HG02943 (cell line): Measurements from ENCODE around the gene ADD2.
"Not testable (repeated sequence)": the region's sequence is repeated elsewhere in the genome, so short reads cannot be mapped to it uniquely, and the experiment has no call there.

ENCODE experiments used
- ATAC-seq: cut with Tn5 transposase; IDR thresholded peaks from one replicate; pipeline ENCODE4 v1.9.1; 2021; ENCODE audit warnings: mild to moderate bottlenecking, low read depth, moderate library complexity; ENCODE audit not compliant: unreplicated experiment

ADD2 gene

DNA sequence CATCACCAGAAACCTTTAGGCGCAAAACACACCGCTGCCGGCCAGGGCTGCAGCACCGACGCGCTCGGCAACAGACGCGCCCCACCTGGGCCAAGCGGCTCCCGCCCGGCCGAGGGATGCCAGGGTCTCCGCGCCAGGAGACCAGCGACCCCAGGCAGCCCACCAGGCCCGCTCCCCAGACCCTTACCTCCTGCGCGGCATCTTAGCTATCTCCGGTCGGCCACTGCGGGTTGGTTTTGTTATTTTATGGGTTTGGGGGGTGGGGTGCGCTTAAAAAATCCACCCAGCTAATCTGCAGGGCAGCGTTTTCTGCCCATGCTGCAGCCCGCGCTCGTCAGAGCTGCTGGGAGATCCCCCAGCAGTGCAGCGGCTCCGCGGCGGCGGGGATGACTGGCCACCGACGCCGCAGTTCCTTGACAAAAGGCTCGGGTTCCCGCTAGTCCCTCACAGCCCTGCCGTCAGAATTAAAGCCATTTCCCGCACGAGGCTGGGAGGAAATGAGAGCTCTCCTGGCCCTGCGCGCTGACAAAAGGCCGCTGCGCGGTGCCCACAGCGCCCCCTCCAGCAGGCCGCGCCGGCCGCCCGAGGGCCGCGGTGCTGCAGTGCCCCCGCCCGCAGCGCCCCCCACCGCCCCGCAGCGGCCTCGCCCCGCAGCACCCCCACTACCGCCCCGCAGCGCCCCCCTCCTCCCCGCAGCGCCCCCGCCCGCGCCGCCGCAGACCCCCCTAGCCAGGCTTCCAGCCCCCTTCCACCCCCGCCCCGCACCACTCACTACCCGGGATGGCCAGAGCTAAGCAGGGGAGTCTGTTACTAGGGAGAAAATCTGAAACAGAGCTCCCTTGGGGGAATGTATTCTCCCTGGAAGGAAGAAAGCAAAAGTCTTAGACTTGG lies at the start of gene ADD2:
TSS of gene ADD2 (minus strand) at position 502 of the 891 bp plus-strand sequence. CDS start 61,792 bp downstream, outside the sequence.
- no peak for ATAC-seq

DNA sequence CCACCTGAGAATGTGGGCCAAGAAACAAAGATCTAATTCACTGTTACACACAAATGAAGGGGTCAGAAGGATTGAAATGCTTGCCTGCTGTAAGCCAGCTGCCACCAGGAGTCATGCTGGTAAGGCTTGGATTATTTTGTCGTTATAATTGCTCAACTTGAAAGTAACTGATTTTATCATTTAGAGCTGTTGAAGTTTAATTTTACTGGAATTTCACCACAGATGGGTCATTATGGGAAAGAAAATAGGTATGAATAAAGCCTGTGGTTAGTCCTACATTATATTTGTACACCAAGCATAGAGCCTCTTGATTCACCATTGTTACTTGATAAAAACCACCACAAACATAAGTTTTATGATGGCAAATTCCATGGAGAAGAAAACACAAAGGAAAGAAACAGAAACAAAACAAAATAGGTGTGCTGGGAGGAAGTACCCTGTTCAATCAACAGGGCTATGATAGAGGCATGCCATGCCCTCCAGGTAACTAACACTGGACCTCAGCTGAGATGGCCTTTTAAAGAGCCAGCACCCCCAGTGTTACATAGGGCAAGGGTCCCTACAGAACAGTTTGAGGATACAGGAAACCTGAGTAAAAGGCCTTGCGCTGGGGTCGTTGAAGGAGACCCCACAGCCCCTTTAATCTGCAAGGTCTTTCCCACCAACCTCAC lies 49.4 kb upstream of the ADD2 start:
- no peak for ATAC-seq

DNA sequence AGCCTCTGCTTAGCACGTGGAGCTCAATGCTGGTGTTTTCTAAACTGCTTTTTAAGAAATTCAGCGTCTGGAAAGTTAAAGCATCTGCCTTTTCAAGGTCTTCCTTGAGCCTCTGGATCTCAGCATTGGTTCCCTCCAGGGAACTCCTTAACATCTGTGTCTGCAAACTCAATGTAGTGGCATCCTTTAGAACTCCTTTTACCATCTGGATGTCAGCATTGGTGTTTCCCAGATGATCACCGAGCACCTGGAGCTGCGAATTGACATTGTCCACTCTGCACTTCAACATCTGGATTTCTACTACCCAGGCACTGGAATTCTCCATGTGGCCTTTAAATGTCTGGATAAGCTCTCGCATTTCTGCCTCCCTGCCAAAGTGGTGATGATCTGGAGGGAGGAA lies 48.7 kb upstream of the ADD2 start:
- no peak for ATAC-seq

DNA sequence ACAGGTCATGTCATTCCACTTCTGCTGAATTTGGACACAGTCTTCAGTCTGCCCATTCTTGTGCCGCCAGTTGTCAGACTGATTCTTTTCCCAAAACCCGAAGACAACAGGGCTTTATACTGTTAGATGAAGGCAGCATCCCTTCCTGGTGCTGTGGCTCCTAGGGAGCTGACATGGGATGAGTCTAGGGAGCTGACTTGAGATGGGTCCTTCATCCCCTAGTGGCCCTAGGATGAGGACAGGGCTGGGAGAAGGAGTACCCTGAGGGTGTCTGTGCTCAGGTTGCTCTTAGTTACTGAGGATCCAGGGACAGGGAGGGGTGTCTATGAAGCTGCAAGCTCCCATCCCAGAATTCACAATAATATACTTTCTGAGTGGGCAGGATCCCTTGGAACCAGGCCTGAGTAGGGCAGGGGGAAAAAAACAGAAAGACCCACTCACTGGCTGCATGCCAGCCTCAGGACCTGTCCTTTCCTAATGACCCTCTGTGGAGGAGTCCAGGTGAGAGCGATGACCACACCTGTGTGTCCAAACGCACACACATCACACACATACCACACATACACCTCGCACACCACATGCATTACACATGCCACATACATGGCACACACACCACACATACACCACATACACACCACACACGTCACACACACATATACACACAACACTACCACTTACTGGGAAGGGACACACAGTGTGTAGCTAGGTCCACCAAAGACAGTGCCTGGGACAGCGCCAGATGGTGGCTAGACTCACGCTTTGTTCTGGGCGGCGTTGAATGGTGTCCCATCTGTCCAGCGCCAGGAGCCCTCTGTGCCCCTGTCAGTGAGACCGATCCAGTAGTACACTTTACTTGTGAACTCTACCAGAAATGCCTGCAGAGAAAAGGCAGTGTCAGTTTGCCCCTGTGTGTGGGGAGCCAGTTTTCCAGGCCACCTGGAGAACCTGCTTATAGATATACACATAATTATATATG lies 41.3 kb upstream of the ADD2 start:
- no peak for ATAC-seq

DNA sequence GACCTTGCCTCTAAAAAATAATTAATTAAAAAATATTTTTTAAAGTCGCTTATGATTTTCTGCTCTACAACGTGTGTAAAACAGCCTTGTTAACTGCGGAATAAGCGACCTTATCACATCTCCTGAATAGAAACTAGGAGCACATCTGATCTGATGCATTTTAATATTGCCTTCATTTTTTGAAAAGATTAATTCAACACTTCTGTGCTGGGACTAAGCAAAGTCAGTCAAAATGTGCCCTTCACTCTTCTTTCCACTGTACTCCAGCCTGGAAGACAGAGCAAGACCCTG lies 39.8 kb upstream of the ADD2 start:
- no peak for ATAC-seq

GRCh38 chr2:70807102-70807827 lies 39.3 kb upstream of the ADD2 start:
- ATAC-seq, result no peak

- ATAC-seq, result no peak
Observed at GRCh38 chr2:70806620-70807019, 38.6 kb upstream of the ADD2 start.

DNA sequence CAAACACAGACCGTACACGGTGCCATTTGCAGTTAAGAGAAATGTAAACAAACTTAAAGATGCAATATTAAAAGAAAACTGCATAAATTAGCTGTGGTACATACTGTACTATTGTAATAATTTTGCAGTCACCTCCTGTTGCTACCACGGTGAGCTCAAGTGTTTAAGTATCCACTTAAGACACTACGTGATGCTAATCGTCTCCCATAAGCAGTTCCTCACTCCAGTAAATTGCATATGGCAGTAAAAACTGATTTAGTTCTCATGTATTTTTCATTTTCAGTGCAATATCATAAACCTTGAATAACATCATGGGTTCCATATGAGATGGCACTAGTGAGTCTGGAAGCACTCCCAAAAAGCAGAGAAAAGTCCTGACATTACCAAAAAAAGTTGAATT lies 38.0 kb upstream of the ADD2 start:
- ATAC-seq, result no peak

- ATAC-seq, result no peak
Observed at GRCh38 chr2:70801607-70802263, 33.7 kb upstream of the ADD2 start.

GRCh38 chr2:70799706-70800105 lies 31.7 kb upstream of the ADD2 start:
- no peak for ATAC-seq

- not testable (repeated sequence) for ATAC-seq
Observed at GRCh38 chr2:70797996-70798395, 30.0 kb upstream of the ADD2 start.

GRCh38 chr2:70797506-70797905 lies 29.5 kb upstream of the ADD2 start:
- no peak for ATAC-seq

DNA sequence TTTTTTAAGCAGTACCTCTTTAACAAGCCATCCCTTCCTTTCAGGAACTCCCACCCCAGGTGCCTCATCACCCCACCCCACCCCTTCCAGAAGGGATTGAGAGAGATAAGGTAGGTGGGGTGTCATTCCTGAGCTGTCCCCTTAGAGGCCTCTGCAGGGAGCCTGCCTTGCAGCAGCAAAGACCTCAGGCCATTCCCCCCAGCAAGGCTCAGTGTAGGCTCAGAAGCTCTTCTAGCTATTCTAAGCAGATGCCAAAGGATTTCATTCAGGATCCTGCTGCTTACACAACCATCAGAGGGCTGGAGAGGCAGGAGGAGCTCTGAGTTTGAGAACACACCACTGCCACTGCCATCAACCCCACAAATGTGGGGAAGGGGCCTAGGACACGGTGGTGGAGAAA lies 28.3 kb upstream of the ADD2 start:
- no peak for ATAC-seq

DNA sequence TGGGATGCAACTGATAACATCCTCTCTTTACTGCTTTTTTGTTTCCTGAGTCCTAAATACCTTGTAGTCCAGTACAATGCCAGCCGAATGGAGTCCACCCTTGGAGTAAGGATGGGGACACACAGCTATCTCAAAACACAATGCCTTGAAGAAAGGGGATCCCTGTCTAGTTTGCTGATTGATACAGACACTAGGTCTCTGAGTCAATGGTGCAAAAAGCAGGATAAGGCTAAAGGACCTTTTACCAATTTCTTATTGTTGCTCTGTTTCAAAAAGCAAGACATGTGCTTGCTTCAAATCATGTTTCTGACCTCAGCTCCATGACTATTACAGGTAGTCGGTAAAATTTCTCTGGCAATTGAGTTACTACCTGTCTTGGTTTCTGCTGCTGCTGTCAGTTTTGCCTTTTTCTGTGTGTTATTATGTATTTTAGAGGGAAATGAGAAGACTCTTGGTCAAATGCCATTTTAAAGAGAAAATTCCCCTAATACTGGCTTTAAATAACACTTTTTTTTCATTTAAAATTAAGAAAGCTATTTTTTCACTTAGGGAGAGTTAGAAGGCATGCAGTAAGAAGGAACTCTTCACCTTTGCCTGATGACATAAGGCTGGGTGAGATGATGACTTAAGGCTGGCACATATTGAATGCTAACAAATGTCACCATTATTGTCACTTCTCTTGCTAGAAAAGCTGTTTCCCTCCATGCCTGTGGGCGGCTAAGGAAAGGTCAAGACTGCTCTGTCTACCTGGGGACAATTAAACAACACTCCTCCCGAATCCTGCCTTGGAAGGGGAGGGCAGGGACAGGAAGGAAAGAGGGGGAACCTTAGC lies 27.4 kb upstream of the ADD2 start:
- ATAC-seq, result no peak

DNA sequence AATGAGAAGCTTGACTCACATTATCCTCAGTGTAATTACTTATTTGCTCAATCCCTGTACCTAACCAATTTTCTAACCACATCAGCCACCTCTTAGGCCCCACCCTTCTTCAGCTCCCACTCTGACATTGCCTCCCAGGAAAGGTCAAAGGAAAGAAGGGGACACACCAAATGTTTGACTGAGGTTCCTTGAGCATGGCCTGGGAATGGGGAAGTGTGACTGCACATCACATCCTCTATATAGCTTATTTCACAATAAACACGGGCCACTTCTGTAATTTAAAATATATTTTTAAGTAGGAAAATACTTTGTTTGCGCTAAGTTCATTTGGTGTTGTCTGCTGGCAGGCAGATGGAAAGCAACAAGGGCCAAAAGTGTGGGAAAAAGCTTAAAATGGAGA lies 25.4 kb upstream of the ADD2 start:
- ATAC-seq, result no peak

DNA sequence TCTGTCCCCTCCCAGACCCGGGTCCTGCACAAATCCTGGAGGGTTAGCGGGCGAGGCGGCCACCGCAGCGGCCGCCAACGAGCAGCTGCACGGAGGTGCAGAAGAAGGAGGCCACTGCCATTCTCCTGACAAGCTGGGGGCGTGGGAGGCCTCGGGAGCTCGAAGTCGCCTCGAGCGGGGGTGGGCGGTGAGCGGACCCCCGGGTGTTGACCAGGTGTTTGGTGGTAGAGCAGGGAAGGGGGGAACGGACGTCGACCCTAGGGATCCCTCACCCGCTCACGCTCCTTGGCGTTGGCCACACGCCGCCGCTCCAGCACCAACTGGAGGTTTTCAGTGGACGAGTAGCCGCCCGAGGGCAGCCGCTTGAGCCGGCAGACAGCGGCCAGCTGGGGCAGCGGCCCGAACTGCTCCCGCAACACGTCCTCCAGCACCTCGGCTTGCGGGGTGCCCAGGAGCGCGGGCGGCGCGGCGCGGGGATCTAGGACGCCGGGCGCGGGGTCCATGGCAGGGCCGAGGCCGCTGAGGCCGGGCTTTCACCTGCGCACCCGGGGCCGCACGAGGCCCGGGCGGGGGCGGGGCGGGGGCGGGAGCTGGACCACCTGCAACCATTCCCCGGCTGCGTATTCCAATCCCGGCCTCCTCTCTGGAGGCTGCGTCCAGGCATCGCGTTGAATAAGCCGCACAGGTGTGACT lies 22.3 kb upstream of the ADD2 start, which contains the start of gene FIGLA:
TSS of gene FIGLA (minus strand) at position 508 of the 693 bp plus-strand sequence. CDS start at position 503, 5 bp downstream.
- no peak for ATAC-seq

DNA sequence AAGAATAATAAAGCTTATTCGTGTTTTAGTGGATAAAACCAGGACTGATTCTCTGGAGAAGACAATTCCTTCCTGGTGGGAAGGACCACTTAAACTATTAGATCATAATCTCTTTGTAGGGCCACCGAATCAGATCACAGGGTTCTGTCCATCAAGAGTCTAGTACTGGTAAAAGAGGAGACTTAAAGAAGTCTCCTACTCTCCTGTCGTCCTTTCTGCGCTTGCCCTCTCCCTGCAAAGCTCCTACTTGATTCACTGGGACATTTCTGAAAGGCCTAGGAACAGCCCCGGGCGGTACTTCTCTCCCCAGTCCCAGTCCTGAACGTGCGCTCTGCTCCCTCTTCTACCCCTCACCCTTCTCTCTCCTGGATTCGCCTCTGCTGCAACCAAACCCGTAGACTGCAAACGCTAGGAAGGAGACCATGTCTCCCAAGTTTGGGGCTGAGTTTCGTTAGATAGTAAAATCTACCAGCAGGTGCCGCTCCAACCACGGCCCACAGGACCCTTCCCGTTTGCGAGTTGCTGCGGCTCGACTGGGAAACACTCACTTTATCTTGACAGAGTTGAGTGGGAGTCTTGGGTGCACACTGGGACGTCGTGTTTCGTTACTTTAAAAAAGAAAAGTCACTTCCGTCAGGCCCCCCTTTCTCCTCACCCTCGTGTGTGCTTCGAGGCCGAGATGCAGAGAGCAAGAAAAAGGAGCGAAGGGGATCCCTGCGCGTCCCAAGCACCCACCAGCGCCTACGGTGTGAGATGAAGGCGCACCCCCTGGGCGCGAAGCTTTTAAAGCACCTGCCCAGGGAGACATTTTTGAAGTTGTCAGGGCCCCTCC lies 21.5 kb upstream of the ADD2 start:
- ATAC-seq, result no peak
